ENCODE data around the gene MYH6. TPM values are rescaled to one million over a fixed set of nuclear protein-coding genes. Genes with fewer than 3 reads are reported as not detected.

The MYH6 gene
- polyA plus RNA-seq, 1 experiment = not detected

GRCh38 chr14:23344481-23344880 lies 63.6 kb downstream of the MYH6 start:
- H3K9me3 ChIP-seq (ENCODE audit: control insufficient read depth, insufficient read depth, low read length) = no peaks in the 10 kb centered on the region
- no peak for TF ChIP-seq CTCF (IDR thresholded peaks at IDR 0.05; ENCODE audit: low read depth, low read length)
- ChIA-PET CTCF (no interaction called here), POLR2A (no interaction called here)
- DNase-seq (ENCODE audit: low read depth, low spot score) = no peak
- no peak overlapping the region for H3K4me3 ChIP-seq (ENCODE audit: low read depth, low read length)
- peaks cover 3% of the 10 kb centered on the region for H3K27me3 ChIP-seq (ENCODE audit: control insufficient read depth, insufficient read depth, low read length)
- H3K27ac ChIP-seq (ENCODE audit: low read depth, low read length) = no peak overlapping the region

GRCh38 chr14:23339506-23340268 lies 68.4 kb downstream of the MYH6 start:
- CTCF ChIA-PET = interaction anchor here (1.9 to 2.1 kb wide), 2 partner anchors 41 kb away, joined by 6 to 7 read pairs; no protein-coding TSS in a partner anchor
- DNase-seq (ENCODE audit: low read depth, low spot score) = no peak
- POLR2A ChIA-PET = no interaction called here

GRCh38 chr14:23335623-23336022 lies 72.5 kb downstream of the MYH6 start:
- H3K27ac ChIP-seq (ENCODE audit: low read depth, low read length) = no peak overlapping the region
- TF ChIP-seq CTCF (IDR thresholded peaks at IDR 0.05; ENCODE audit: low read depth, low read length) = no peak
- H3K9me3 ChIP-seq (ENCODE audit: control insufficient read depth, insufficient read depth, low read length) = no peaks in the 10 kb centered on the region
- no peak for DNase-seq (ENCODE audit: low read depth, low spot score)
- H3K27me3 ChIP-seq (ENCODE audit: control insufficient read depth, insufficient read depth, low read length) = peaks cover 2% of the 10 kb centered on the region
- POLR2A ChIA-PET = no interaction called here
- H3K4me3 ChIP-seq (ENCODE audit: low read depth, low read length) = no peak overlapping the region
- CTCF ChIA-PET = interaction anchor here (1.1 to 5.1 kb wide), 2 partner anchors 9 to 44 kb away, joined by 3 to 26 read pairs; no protein-coding TSS in a partner anchor

More at GRCh38 chr14:23339506-23340268, 68.4 kb downstream of the MYH6 start:
- no peak for TF ChIP-seq CTCF (IDR thresholded peaks at IDR 0.05; ENCODE audit: low read depth, low read length)
- no peaks in the 10 kb centered on the region for H3K9me3 ChIP-seq (ENCODE audit: control insufficient read depth, insufficient read depth, low read length)
- no peak overlapping the region for H3K4me3 ChIP-seq (ENCODE audit: low read depth, low read length)
- H3K27me3 ChIP-seq (ENCODE audit: control insufficient read depth, insufficient read depth, low read length) = peaks cover 5% of the 10 kb centered on the region
- no peak overlapping the region for H3K27ac ChIP-seq (ENCODE audit: low read depth, low read length)

Small RNAs within 50 kb of the gene (small RNA-seq; reads per million reads assigned to genes)
- not detected for gene MIR208A (ENCODE audit: insufficient read length, low read depth)
- gene MIR208B (ENCODE audit: insufficient read length, low read depth) = not detected

Other genes with a start within 250 kb of the MYH6 start
- 0.78 and 1.4 TPM in 2 replicates for gene SLC7A8, start 224.6 kb downstream of the MYH6 start, polyA plus RNA-seq (2011; rRNA removed)
- not detected in 2 replicates for gene RNF212B, start 170.3 kb downstream of the MYH6 start, polyA plus RNA-seq (2011; rRNA removed)
- gene HOMEZ, start 122.1 kb downstream of the MYH6 start, polyA plus RNA-seq (2011; rRNA removed) = 11.2 and 13.2 TPM in 2 replicates
- 2.4 and 2.8 TPM in 2 replicates for gene PPP1R3E, start 105.4 kb downstream of the MYH6 start, polyA plus RNA-seq (2011; rRNA removed)
- 21.5 and 22.2 TPM in 2 replicates for gene BCL2L2, start 101.4 kb downstream of the MYH6 start, polyA plus RNA-seq (2011; rRNA removed)
- 174 and 182 TPM in 2 replicates for gene PABPN1, start 86.8 kb downstream of the MYH6 start, polyA plus RNA-seq (2011; rRNA removed)
- gene SLC22A17, start 55.4 kb downstream of the MYH6 start, polyA plus RNA-seq (2011; rRNA removed) = 17.4 and 27.0 TPM in 2 replicates
- gene EFS, start 43.1 kb downstream of the MYH6 start, polyA plus RNA-seq (2011; rRNA removed) = 5.3 and 6.6 TPM in 2 replicates
- not detected in 2 replicates for gene IL25, start 35.5 kb downstream of the MYH6 start, polyA plus RNA-seq (2011; rRNA removed)
- 0.37 and 0.47 TPM in 2 replicates for gene CMTM5, start 31.2 kb downstream of the MYH6 start, polyA plus RNA-seq (2011; rRNA removed)
- gene MYH7, start 27.4 kb upstream of the MYH6 start, polyA plus RNA-seq (2011; rRNA removed) = not detected in 2 replicates
- 43.3 and 49.8 TPM in 2 replicates for gene NGDN, start 61.4 kb upstream of the MYH6 start, polyA plus RNA-seq (2011; rRNA removed)
- 0.09 and 0.14 TPM in 2 replicates for gene ZFHX2, start 143.5 kb upstream of the MYH6 start, polyA plus RNA-seq (2011; rRNA removed)
- 4.9 and 9.3 TPM in 2 replicates for gene THTPA, start 148.0 kb upstream of the MYH6 start, polyA plus RNA-seq (2011; rRNA removed)
- gene AP1G2, start 159.5 kb upstream of the MYH6 start, polyA plus RNA-seq (2011; rRNA removed) = 8.2 and 10.6 TPM in 2 replicates
- gene JPH4, start 170.5 kb upstream of the MYH6 start, polyA plus RNA-seq (2011; rRNA removed) = not detected in 2 replicates
- 0.09 and 0.15 TPM in 2 replicates for gene DHRS2, start 228.1 kb upstream of the MYH6 start, polyA plus RNA-seq (2011; rRNA removed)